ENCODE data around the gene EFHC1. TPM values are rescaled to one million over a fixed set of nuclear protein-coding genes. Genes with fewer than 3 reads are reported as not detected.

Gene EFHC1
- total and polyA plus RNA-seq, 4 donors: 3.3 to 11.3 (median 6.9) TPM

DNA sequence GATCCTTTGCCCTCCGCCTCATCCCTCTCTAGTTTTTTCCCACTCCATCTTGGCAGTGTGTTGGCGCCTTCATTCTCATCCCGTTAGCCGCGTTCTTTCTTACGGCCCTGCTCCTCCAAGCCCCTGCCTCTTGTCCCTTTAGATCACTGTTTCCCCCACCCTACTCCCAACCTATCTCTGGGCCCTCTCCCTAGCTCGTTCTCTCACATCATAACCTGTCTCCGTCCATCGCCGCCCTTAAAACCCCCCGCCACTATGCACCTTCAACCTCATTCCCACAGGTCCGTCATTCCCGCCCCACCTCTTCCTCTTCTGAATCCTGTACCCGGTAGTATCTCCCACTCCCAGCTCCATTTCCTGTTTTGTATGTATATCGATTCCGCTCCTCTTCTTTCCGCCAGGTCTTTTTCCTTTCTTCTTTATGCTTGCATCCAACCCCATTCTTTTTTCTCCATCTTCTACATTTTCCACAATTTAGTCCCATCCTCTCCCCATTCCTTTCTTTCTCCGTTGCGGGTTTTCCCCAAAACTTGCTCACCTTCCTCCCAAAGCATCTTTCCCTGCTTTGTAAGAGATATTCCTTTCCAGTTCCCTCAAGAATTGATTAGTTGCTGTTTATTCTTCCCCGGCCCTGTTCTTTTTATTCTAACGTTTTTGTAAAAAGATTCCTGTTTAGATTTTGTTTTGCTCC, 671 bp downstream of the EFHC1 start:
- no peak for DNase-seq (ENCODE audit: low spot score)
- Histone ChIP-seq H3K4me1 (ENCODE audit: control insufficient read depth in 4 of 4, insufficient read depth in 4 of 4, low read length in 3 of 4) (peaks cover 1 to 17% (median 9%) of the 10 kb centered on the region in 4 donors), H3K9me3 (ENCODE audit: control insufficient read depth in 4 of 4, low read length in 3 of 4) (no peaks in the 10 kb centered on the region), H3K9ac (ENCODE audit: low read depth in 1 of 2, low read length in 2 of 2) (peak overlapping the region; percentile 29 to 63), H3K27ac (ENCODE audit: low read depth in 1 of 2, low read length in 2 of 2) (peak overlapping the region; percentile 36 to 66), H3K4me3 (ENCODE audit: low read depth in 1 of 3, low read length in 3 of 3) (peak overlapping the region; percentile 67 to 95 (median 89)), H3K27me3 (ENCODE audit: control insufficient read depth in 4 of 4, insufficient read depth in 4 of 4, low read length in 3 of 4) (no peaks in the 10 kb centered on the region), H3K36me3 (ENCODE audit: control insufficient read depth in 4 of 4, insufficient read depth in 3 of 4, low read depth in 1 of 4, low read length in 3 of 4) (no peaks in the 10 kb centered on the region)
- peak in 1 of 2 donors; percentile 12 for TF ChIP-seq RXRA (IDR thresholded peaks at IDR 0.05)
- no peak for TF ChIP-seq EGR1 (IDR thresholded peaks at IDR 0.05; ENCODE audit: low read depth in 2 of 2)
- no peak for TF ChIP-seq TAF1 (conservative IDR thresholded peaks at IDR 0.05)
- TF ChIP-seq, protein P1, sequence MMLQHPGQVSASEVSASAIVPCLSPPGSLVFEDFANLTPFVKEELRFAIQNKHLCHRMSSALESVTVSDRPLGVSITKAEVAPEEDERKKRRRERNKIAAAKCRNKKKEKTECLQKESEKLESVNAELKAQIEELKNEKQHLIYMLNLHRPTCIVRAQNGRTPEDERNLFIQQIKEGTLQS (IDR thresholded peaks at IDR 0.05): no peak
- TF ChIP-seq JUND (IDR thresholded peaks at IDR 0.05): no peak
- TF ChIP-seq, protein P2, sequence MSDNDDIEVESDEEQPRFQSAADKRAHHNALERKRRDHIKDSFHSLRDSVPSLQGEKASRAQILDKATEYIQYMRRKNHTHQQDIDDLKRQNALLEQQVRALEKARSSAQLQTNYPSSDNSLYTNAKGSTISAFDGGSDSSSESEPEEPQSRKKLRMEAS (IDR thresholded peaks at IDR 0.05): peak; percentile 20
- TF ChIP-seq, protein P3, sequence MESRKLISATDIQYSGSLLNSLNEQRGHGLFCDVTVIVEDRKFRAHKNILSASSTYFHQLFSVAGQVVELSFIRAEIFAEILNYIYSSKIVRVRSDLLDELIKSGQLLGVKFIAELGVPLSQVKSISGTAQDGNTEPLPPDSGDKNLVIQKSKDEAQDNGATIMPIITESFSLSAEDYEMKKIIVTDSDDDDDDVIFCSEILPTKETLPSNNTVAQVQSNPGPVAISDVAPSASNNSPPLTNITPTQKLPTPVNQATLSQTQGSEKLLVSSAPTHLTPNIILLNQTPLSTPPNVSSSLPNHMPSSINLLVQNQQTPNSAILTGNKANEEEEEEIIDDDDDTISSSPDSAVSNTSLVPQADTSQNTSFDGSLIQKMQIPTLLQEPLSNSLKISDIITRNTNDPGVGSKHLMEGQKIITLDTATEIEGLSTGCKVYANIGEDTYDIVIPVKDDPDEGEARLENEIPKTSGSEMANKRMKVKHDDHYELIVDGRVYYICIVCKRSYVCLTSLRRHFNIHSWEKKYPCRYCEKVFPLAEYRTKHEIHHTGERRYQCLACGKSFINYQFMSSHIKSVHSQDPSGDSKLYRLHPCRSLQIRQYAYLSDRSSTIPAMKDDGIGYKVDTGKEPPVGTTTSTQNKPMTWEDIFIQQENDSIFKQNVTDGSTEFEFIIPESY (IDR thresholded peaks at IDR 0.05): no peak
- TF ChIP-seq YY1 (IDR thresholded peaks at IDR 0.05): peak; percentile 9
- peak; percentile 11 to 31 for TF ChIP-seq RAD21 (IDR thresholded peaks at IDR 0.05)
- TF ChIP-seq FOXA2 (IDR thresholded peaks at IDR 0.05): no peak
- no peak for TF ChIP-seq HNF4G (IDR thresholded peaks at IDR 0.05)
- TF ChIP-seq GABPA (IDR thresholded peaks at IDR 0.05 in 1 of 2, conservative IDR thresholded peaks at IDR 0.05 in 1 of 2): peak; percentile 24 to 74
- 6% methylated on average over 21 of the region's 21 CpGs for WGBS

DNA sequence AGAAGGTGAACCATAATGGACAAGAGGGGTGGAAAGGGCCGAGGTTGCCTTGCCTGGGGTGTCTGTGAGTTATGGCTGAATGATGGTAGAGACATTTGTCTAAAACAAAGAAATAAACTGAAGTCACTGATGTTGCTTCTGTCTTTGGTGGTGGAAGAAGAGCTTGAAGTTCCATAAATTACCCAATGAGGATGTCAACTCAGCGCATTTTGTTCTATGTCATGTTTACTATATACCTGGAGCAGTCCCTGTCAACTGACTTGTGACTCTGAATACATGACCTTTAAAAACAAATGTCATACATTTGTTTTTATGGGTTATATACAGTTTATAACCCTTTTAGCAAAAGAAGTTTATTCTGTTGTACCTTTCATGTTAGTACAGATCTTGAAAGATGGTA, 2.0 kb downstream of the EFHC1 start:
- WGBS: 93% methylated on average over 2 of the region's 2 CpGs
- H3K27ac ChIP-seq (ENCODE audit: low read depth in 1 of 2, low read length in 2 of 2): no peak overlapping the region

DNA sequence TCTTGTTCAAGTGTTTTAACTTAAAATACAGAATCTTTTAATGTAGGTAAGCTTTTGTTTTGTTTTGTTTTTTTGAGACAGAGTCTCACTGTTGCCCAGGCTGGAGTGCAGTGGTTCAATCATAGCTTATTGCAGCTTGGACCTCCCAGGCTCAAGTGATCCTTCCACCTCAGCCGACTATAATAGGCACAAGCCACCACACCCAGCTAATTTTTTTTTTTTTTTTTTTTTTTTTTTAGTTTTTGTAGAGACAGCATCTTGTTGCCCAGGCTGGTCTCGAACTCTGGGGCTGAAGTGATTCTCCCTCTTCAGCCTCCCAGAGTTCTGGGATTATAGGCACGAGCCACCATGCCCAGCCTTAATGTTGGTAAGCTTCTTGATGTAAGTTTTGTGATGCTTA, 3.3 kb downstream of the EFHC1 start:
- TF ChIP-seq, protein P3 (IDR thresholded peaks at IDR 0.05): no peak
- TF ChIP-seq HNF4G (IDR thresholded peaks at IDR 0.05) (no peak), EGR1 (IDR thresholded peaks at IDR 0.05; ENCODE audit: low read depth in 2 of 2) (no peak), RAD21 (IDR thresholded peaks at IDR 0.05) (no peak), GABPA (IDR thresholded peaks at IDR 0.05 in 1 of 2, conservative IDR thresholded peaks at IDR 0.05 in 1 of 2) (no peak), RXRA (IDR thresholded peaks at IDR 0.05) (no peak), HNF4A (conservative IDR thresholded peaks at IDR 0.05) (no peak), YY1 (IDR thresholded peaks at IDR 0.05) (no peak), TAF1 (conservative IDR thresholded peaks at IDR 0.05) (no peak)
- TF ChIP-seq, protein P2 (IDR thresholded peaks at IDR 0.05): no peak
- TF ChIP-seq, protein P1 (IDR thresholded peaks at IDR 0.05): no peak
- 83% methylated on average over 3 of the region's 3 CpGs for WGBS
- Histone ChIP-seq H3K4me1 (ENCODE audit: control insufficient read depth in 4 of 4, insufficient read depth in 4 of 4, low read length in 3 of 4) (peaks cover 1 to 17% (median 9%) of the 10 kb centered on the region in 4 donors), H3K27me3 (ENCODE audit: control insufficient read depth in 4 of 4, insufficient read depth in 4 of 4, low read length in 3 of 4) (no peaks in the 10 kb centered on the region), H3K9ac (ENCODE audit: low read depth in 1 of 2, low read length in 2 of 2) (no peak overlapping the region), H3K36me3 (ENCODE audit: control insufficient read depth in 4 of 4, insufficient read depth in 3 of 4, low read depth in 1 of 4, low read length in 3 of 4) (no peaks in the 10 kb centered on the region), H3K9me3 (ENCODE audit: control insufficient read depth in 4 of 4, low read length in 3 of 4) (no peaks in the 10 kb centered on the region), H3K4me3 (ENCODE audit: low read depth in 1 of 3, low read length in 3 of 3) (no peak overlapping the region), H3K27ac (ENCODE audit: low read depth in 1 of 2, low read length in 2 of 2) (no peak overlapping the region)
- DNase-seq (ENCODE audit: low spot score): no peak

More for the DNA sequence above, 2.0 kb downstream of the EFHC1 start:
- Histone ChIP-seq H3K9me3 (ENCODE audit: control insufficient read depth in 4 of 4, low read length in 3 of 4) (no peaks in the 10 kb centered on the region), H3K27me3 (ENCODE audit: control insufficient read depth in 4 of 4, insufficient read depth in 4 of 4, low read length in 3 of 4) (no peaks in the 10 kb centered on the region), H3K4me3 (ENCODE audit: low read depth in 1 of 3, low read length in 3 of 3) (no peak overlapping the region), H3K4me1 (ENCODE audit: control insufficient read depth in 4 of 4, insufficient read depth in 4 of 4, low read length in 3 of 4) (peaks cover 1 to 17% (median 9%) of the 10 kb centered on the region in 4 donors), H3K36me3 (ENCODE audit: control insufficient read depth in 4 of 4, insufficient read depth in 3 of 4, low read depth in 1 of 4, low read length in 3 of 4) (no peaks in the 10 kb centered on the region), H3K9ac (ENCODE audit: low read depth in 1 of 2, low read length in 2 of 2) (no peak overlapping the region)
- TF ChIP-seq FOXA2 (IDR thresholded peaks at IDR 0.05) (no peak), YY1 (IDR thresholded peaks at IDR 0.05) (no peak), HNF4G (IDR thresholded peaks at IDR 0.05) (no peak)
- TF ChIP-seq, protein P1 (IDR thresholded peaks at IDR 0.05): no peak
- no peak for DNase-seq (ENCODE audit: low spot score)
